ENCODE data around the gene SDCBP2. TPM values are rescaled to one million over a fixed set of nuclear protein-coding genes. Genes with fewer than 3 reads are reported as not detected.

Gene SDCBP2
- polyA plus RNA-seq, 1 of the 3 experiments (the other 2 are of a cell fraction): 3.0 TPM

DNA sequence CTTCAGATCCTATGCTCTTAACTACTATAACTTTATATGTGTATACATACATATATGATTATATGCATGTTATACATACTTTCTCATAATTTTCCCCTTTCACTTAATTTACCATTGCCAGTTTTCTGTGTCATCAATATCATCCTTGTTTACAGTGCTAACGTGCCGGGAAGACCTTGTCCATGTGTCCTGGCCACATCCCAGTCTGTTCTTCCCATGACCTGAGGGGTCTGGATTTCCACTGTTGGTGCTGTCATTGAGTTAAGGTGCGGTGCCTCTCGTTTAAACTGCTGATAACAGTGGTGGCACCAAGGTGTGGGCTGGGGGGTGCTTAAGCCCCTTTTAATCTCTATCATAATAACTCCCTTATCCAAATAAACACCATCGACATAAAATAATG, 8.5 kb upstream of the SDCBP2 start:
- Histone ChIP-seq H3K27ac (ENCODE audit: low read depth in 2 of 2, low read length in 1 of 2) (no peak overlapping the region), H3F3A (replicated peaks; ENCODE audit: insufficient read depth) (peaks cover 12% of the 10 kb centered on the region), H3K9me2 (no peaks in the 10 kb centered on the region), H3K4me2 (no peak overlapping the region), H3K4me1 (ENCODE audit: control insufficient read depth in 1 of 2, insufficient read depth in 2 of 2, low read depth in 1 of 2, low read length in 1 of 2) (peaks cover 3 to 5% of the 10 kb centered on the region in 2 experiments; a peak in 2 of 4 replicates), H3K9me3 (no peaks in the 10 kb centered on the region), H3K9ac (no peak overlapping the region), H3K4me3 (ENCODE audit: low read depth in 2 of 2, low read length in 1 of 2) (no peak overlapping the region), H3K79me2 (ENCODE audit: insufficient read depth) (peaks cover 24% of the 10 kb centered on the region), H3K36me3 (replicated peaks in 1 of 2; ENCODE audit: control insufficient read depth in 1 of 2, insufficient read depth in 2 of 2, low read length in 1 of 2) (peaks cover 10 to 22% of the 10 kb centered on the region in 2 experiments), H4K20me1 (ENCODE audit: insufficient read depth) (no peaks in the 10 kb centered on the region), H2AFZ (ENCODE audit: low read depth) (no peak overlapping the region), H3K27me3 (ENCODE audit: insufficient read depth) (no peaks in the 10 kb centered on the region)
- WGBS (ENCODE audit: low lambda C conversion rate): 95% methylated on average over 5 of the region's 5 CpGs
- ChIA-PET CTCF (no interaction called here), POLR2A (no interaction called here)
- no peak for DNase-seq
- TF ChIP-seq USF2 (IDR thresholded peaks at IDR 0.05; ENCODE audit: borderline replicate concordance, low read depth, low read length): no peak
- TF ChIP-seq, protein P1, sequence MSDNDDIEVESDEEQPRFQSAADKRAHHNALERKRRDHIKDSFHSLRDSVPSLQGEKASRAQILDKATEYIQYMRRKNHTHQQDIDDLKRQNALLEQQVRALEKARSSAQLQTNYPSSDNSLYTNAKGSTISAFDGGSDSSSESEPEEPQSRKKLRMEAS (IDR thresholded peaks at IDR 0.05; ENCODE audit: low read depth): no peak
- no peak for TF ChIP-seq NRF1 (IDR thresholded peaks at IDR 0.05; ENCODE audit: low read depth, low read length)

GRCh38 chr20:1336699-1337367, 7.9 kb upstream of the SDCBP2 start:
- POLR2A ChIA-PET: no interaction called here
- Histone ChIP-seq H3K9me3 (no peaks in the 10 kb centered on the region), H3K4me3 (ENCODE audit: low read depth in 2 of 2, low read length in 1 of 2) (no peak overlapping the region), H3K27me3 (ENCODE audit: insufficient read depth) (no peaks in the 10 kb centered on the region), H3F3A (replicated peaks; ENCODE audit: insufficient read depth) (peaks cover 7% of the 10 kb centered on the region), H3K4me2 (no peak overlapping the region), H2AFZ (ENCODE audit: low read depth) (no peak overlapping the region), H3K79me2 (ENCODE audit: insufficient read depth) (peaks cover 28% of the 10 kb centered on the region), H3K27ac (ENCODE audit: low read depth in 2 of 2, low read length in 1 of 2) (no peak overlapping the region), H3K4me1 (ENCODE audit: control insufficient read depth in 1 of 2, insufficient read depth in 2 of 2, low read depth in 1 of 2, low read length in 1 of 2) (peaks cover 0 to 5% of the 10 kb centered on the region in 2 experiments; a peak in 1 of 4 replicates), H3K36me3 (replicated peaks in 1 of 2; ENCODE audit: control insufficient read depth in 1 of 2, insufficient read depth in 2 of 2, low read length in 1 of 2) (peaks cover 10 to 22% of the 10 kb centered on the region in 2 experiments), H3K9ac (no peak overlapping the region), H3K9me2 (no peaks in the 10 kb centered on the region), H4K20me1 (ENCODE audit: insufficient read depth) (0 out of 2 replicates have a peak, but pooled peaks cover 3% of the 10 kb centered on the region)
- TF ChIP-seq POLR2AphosphoS5 (IDR thresholded peaks at IDR 0.05; ENCODE audit: low read depth, low read length) (no peak), RXRA (IDR thresholded peaks at IDR 0.05; ENCODE audit: borderline replicate concordance, low read depth) (no peak), ELF1 (IDR thresholded peaks at IDR 0.05) (no peak), CTCF (IDR thresholded peaks at IDR 0.05) (no peak), NRF1 (IDR thresholded peaks at IDR 0.05; ENCODE audit: low read depth, low read length) (no peak), RFX5 (IDR thresholded peaks at IDR 0.05; ENCODE audit: low read length) (no peak)
- TF ChIP-seq, protein P2, sequence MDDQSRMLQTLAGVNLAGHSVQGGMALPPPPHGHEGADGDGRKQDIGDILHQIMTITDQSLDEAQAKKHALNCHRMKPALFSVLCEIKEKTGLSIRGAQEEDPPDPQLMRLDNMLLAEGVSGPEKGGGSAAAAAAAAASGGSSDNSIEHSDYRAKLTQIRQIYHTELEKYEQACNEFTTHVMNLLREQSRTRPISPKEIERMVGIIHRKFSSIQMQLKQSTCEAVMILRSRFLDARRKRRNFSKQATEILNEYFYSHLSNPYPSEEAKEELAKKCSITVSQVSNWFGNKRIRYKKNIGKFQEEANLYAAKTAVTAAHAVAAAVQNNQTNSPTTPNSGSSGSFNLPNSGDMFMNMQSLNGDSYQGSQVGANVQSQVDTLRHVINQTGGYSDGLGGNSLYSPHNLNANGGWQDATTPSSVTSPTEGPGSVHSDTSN (IDR thresholded peaks at IDR 0.05): no peak
- CTCF ChIA-PET: no interaction called here
- no peak for DNase-seq
- WGBS (ENCODE audit: low lambda C conversion rate): 92% methylated on average over 13 of the region's 14 CpGs
